ENCODE measurements around the gene RBFOX2. TPM values are rescaled to one million over a fixed set of nuclear protein-coding genes. Genes with fewer than 3 reads are reported as not detected.
"Not testable (repeated sequence)": the region's sequence is repeated elsewhere in the genome, so short reads cannot be mapped to it uniquely, and the experiment has no call there.

The RBFOX2 gene
- total RNA-seq, 2 experiments from 2014 or later, result 3.7 to 4.7 TPM

DNA sequence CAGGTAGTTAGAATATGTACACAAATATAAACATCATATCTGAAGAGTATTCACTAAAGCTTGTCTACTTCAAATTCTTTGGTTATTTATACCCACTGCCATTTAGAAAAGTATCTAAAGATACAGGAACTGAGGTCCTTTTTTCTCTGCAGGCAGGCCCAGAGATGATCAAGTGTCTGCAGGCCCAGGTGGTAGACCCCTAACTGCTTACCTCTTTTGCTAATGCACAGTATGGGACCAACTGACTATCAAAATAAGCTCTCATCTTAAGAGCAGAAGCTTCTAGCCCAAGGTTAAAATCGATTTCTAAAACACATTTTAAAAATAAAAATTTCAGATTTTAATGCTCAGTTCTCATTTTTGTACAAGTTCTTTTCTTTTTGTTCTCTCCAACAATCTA lies 229.5 kb downstream of the RBFOX2 start:
- no peak for DNase-seq
- Mint-ChIP-seq H3K4me3 (no peak overlapping the region), H3K4me1 (no peaks in the 10 kb centered on the region), H3K27ac (no peak overlapping the region), H3K27me3 (no peaks in the 10 kb centered on the region), H3K9me3 (peaks cover 2% of the 10 kb centered on the region), H3K36me3 (no peaks in the 10 kb centered on the region)

DNA sequence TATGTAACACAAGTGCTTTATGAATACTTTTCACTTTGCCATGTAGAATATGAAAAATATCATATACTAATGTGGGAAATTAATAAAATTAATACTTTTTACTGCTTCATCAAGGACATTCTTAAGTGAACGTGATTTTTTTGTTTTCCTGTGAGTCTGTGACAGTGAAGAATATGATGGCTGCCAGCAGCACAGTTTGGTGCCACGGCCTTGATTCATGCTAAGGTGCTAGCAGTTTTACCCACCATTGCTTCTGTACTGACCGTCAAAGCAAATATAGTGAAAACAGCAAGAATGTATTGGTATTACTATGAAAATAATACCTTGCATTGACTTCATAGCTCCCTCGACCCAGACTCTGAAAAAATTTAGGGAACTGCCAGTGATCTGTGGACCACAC lies 231.2 kb downstream of the RBFOX2 start:
- H3K27ac Mint-ChIP-seq, result no peak overlapping the region
- no peaks in the 10 kb centered on the region for H3K36me3 Mint-ChIP-seq
- H3K4me3 Mint-ChIP-seq, result no peak overlapping the region
- H3K9me3 Mint-ChIP-seq, result no peaks in the 10 kb centered on the region
- no peaks in the 10 kb centered on the region for H3K27me3 Mint-ChIP-seq
- no peaks in the 10 kb centered on the region for H3K4me1 Mint-ChIP-seq
- no peak for DNase-seq

DNA sequence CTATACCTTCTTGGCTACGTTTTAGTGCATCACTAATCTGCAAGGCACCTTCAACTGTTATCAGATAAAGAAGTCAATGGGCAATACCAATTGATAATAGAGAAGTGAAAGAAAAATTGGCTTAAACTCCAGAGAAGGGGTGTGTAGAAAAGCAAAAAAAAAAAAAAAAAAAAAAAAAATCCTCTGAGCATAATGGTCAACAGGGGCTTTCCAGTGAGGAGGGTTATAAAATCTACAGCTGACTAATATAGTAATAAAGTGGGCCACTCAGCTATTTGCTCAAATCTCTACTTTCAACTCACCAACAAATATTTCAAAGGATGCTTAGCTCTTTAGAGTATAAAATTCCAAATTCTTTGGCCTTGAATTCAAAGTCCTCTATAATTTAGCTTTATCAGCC lies 233.1 kb downstream of the RBFOX2 start:
- no peaks in the 10 kb centered on the region for H3K36me3 Mint-ChIP-seq
- no peak overlapping the region for H3K4me3 Mint-ChIP-seq
- no peaks in the 10 kb centered on the region for H3K27me3 Mint-ChIP-seq
- no peak overlapping the region for H3K27ac Mint-ChIP-seq
- DNase-seq, result no peak
- no peaks in the 10 kb centered on the region for H3K4me1 Mint-ChIP-seq
- H3K9me3 Mint-ChIP-seq, result no peaks in the 10 kb centered on the region

DNA sequence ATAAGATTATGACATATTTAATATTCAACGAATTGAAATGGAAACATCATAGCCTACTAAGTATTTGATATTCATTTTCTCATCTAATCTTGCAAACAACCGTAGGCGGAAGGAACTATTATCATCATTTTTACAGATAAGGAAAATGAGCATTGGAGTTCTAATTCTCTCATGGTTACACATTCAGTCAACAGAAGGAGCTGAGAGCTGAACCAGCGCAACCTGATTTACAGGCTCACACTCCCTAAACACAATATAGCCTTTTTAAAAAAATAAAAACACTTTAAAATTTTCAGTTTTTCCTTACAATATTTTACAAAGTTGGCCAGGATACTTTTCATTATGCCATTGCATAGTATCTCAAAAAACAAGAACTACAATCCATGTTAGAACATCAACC lies 236.1 kb downstream of the RBFOX2 start:
- Mint-ChIP-seq H3K4me1 (peaks cover 2% of the 10 kb centered on the region), H3K27ac (no peak overlapping the region), H3K27me3 (no peaks in the 10 kb centered on the region), H3K36me3 (no peaks in the 10 kb centered on the region), H3K4me3 (no peak overlapping the region), H3K9me3 (no peaks in the 10 kb centered on the region)
- DNase-seq, result no peak

DNA sequence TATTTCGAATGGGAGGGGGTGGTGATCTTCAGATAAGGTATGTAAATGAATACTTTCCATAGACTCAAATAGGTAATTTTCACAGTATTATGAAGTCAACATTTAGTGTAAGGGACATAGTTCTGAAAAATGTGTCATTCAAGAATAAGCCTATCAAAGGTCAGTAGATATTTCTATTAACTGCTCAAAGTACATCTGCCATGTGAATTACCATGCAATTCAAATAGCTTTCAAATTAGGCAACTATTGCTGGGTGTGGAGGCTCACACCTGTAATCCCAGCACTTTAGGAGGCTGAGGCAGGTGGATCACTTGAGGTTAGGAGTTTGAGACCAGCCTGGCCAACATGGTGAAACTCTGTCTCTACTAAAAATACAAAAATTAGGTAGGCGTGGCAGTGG lies 236.8 kb downstream of the RBFOX2 start:
- not testable (repeated sequence) for H3K9me3 Mint-ChIP-seq, DNase-seq, H3K36me3 Mint-ChIP-seq, H3K4me1 Mint-ChIP-seq, H3K27ac Mint-ChIP-seq, H3K4me3 Mint-ChIP-seq, H3K27me3 Mint-ChIP-seq

DNA sequence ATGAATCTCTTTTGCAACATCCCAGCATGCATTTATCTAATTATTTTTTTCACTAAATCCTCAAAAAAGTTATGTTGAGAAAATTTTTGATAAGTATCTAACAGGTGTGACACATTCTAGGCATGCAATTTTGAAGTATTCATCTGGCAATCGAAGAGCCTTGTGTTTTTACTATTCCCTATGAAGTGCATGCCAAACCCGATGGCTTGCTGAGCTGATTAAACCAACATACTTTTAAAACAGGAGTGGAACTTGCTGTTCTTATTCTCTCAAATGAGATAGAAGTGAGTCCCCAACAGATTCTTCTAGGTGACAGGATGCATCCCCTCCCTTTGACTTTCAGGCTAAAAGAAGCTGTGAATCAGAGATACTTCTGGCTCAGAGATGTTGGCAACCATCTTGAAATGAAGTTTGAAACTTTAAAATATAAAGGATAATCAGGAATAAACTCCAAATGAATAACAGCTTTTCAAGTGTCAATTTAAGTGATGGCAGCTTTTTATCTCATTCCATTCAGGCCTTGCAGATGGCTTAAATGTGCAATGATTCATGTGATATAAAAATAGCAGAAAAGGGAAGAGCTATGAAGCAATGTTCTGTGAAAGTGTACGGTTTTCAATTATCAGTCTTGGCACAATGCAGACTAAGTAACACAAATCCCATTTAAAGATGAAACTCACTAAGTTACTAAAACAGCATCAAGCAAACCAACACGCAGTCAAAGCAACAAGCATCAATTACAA lies 243.3 kb downstream of the RBFOX2 start:
- H3K27ac Mint-ChIP-seq, result no peak overlapping the region
- H3K4me1 Mint-ChIP-seq, result peaks cover 2% of the 10 kb centered on the region

DNA sequence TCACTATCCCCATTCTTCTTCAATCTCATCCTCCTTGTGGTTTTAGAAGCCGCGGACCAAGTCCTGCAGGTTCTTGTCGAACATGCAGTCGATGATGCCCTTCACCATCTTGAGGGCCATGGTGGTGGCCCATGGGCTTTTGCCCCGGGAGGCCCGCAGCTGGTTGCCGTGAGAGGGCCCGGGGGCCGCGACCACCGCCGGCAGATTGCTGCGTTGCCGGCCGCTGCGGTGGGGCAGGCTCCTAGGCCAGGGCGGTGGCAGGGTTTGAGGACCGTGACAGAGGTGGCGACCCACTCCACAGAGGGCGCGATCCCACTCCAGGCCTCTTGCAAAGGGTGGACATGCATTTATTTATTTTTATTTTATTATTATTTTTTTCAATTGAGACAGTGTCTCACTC lies 244.0 kb downstream of the RBFOX2 start:
- H3K27ac Mint-ChIP-seq, result no peak overlapping the region
- H3K27me3 Mint-ChIP-seq, result no peaks in the 10 kb centered on the region

More for the DNA sequence above, 243.3 kb downstream of the RBFOX2 start:
- Mint-ChIP-seq H3K27me3 (no peaks in the 10 kb centered on the region), H3K4me3 (no peak overlapping the region), H3K9me3 (no peaks in the 10 kb centered on the region), H3K36me3 (no peaks in the 10 kb centered on the region)
- no peak for DNase-seq

DNA sequence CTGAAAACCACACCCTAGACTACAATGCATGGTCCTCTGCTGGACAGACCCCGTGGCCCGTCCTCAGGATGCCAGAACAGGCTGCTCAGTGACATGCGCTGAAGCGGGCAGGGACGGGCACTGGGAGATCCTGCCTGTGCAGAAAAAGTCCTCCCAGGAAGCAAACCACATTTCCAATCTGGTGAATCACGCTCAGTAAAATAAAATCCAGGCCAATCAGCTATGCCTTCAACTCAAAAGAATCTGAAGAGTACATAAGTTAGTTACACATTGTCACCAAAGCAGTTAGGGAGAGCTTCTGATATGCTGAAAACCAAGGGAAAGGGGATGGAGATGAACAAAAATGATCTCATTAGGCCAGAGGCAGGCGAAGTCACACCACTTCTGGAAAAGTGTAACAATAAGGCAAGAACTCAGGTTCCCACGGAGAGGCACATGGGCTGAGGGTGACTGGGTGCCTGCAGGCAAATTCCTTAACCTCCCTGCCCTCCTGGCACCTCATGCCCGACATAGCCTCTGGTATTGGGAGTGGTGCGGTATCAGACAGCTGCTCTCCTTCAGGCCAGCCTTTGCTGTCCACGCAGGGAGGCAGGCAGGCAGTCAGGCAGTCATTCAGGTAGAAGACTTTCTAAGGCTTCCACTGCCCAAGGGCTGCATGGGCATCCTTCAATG lies 244.5 kb downstream of the RBFOX2 start:
- no peak overlapping the region for H3K4me3 Mint-ChIP-seq
- no peaks in the 10 kb centered on the region for H3K9me3 Mint-ChIP-seq
- H3K27me3 Mint-ChIP-seq, result no peaks in the 10 kb centered on the region
- DNase-seq, result no peak
- no peaks in the 10 kb centered on the region for H3K4me1 Mint-ChIP-seq
- H3K36me3 Mint-ChIP-seq, result no peaks in the 10 kb centered on the region
- no peak overlapping the region for H3K27ac Mint-ChIP-seq

More for the DNA sequence above, 244.0 kb downstream of the RBFOX2 start:
- Mint-ChIP-seq H3K4me3 (no peak overlapping the region), H3K36me3 (no peaks in the 10 kb centered on the region), H3K4me1 (peaks cover under 1% of the 10 kb centered on the region), H3K9me3 (no peaks in the 10 kb centered on the region)
- DNase-seq, result no peak

DNA sequence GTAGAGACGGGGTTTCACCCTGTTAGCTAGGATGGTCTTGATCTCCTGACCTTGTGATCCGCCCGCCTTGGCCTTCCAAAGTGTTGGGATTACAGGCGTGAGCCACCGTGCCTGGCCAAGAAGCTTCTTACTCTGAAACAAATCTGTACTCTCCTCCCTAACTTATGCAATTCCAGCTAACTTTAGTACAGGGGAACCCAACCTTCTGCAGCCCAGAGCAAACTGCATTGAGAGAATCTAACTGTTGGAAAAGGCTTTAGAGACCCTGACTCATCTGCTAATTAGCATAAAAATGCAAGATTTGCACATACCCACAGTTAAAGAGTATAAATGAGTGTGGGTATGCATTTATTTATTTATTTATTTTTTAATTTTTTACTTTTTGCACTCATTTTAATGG lies 246.1 kb downstream of the RBFOX2 start:
- Mint-ChIP-seq H3K4me3 (no peak overlapping the region), H3K9me3 (no peaks in the 10 kb centered on the region), H3K36me3 (no peaks in the 10 kb centered on the region), H3K27ac (no peak overlapping the region), H3K4me1 (no peaks in the 10 kb centered on the region), H3K27me3 (no peaks in the 10 kb centered on the region)
- no peak for DNase-seq

DNA sequence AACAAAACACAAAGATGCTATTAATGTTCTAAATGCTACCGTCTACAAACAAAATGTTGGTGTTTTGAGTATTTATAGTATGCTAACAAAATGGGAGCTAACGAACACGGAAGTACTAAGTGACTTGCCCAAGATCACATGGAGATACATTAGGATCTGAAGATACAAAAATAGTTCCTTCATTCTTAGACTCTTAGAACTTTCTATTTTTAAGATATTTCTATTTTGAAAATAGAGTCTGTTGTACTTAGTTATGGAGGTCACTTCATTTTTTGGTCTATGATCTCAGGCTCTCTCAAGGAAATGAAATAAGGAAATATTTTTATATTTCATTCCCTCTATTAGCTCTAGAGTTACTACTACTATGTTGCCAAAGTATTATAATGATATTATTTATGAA lies 246.7 kb downstream of the RBFOX2 start:
- Mint-ChIP-seq H3K9me3 (no peaks in the 10 kb centered on the region), H3K4me1 (no peaks in the 10 kb centered on the region), H3K36me3 (no peaks in the 10 kb centered on the region), H3K27ac (no peak overlapping the region), H3K4me3 (no peak overlapping the region), H3K27me3 (no peaks in the 10 kb centered on the region)
- DNase-seq, result no peak

DNA sequence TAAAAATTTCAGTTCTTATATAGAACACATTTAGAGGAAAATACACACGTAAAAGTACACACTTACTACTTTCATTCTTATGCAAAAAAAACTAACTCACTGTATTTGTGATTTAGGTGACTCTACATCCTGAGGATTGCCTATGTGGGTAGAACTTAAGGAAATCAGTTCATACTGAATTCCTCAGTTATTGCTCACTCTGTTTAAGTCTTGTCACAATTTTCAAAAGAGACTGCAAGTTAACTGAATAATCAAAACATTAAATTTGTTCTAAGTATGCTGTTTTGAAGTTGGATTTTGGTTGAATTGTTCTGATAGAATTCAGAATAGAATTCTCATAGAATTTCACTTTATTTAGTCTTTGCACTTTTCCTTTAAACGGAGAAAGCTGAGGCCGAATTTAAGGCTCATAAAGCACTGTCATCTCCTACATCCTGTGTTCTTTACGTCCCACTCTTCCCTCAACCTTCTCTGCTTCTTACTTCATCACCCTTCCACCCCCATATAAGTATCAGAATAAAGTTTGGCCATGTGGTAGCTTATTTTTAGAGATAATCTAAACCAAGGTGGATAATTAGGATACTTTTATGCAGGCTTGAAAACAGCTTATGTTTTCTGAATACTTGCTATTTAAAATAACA lies 251.2 kb downstream of the RBFOX2 start:
- no peak overlapping the region for H3K27ac Mint-ChIP-seq
- H3K4me3 Mint-ChIP-seq, result no peak overlapping the region
- no peak for DNase-seq
- no peaks in the 10 kb centered on the region for H3K36me3 Mint-ChIP-seq
- H3K9me3 Mint-ChIP-seq, result no peaks in the 10 kb centered on the region
- H3K4me1 Mint-ChIP-seq, result no peaks in the 10 kb centered on the region
- H3K27me3 Mint-ChIP-seq, result no peaks in the 10 kb centered on the region

DNA sequence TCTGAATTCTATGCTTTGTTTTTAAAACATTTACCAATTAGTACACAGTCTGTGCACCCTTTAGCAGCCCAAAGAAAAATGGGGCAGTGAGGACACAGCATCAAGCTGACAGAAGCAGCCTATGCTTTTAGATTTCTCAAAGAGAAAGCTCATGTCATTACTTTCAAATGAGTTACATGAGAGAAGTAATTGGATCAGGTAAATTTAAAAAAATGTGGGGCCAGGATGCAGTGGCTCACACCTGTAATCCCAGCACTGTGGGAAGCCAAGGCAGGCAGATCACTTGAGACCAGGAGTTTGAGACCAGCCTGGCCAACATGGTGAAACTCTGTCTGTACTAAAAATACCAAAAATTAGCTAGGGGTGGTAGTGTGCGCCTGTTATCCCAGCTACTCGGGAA lies 253.3 kb downstream of the RBFOX2 start:
- Mint-ChIP-seq H3K27ac (no peak overlapping the region), H3K27me3 (no peaks in the 10 kb centered on the region), H3K4me1 (no peaks in the 10 kb centered on the region), H3K36me3 (no peaks in the 10 kb centered on the region), H3K9me3 (no peaks in the 10 kb centered on the region), H3K4me3 (no peak overlapping the region)
- DNase-seq, result no peak

DNA sequence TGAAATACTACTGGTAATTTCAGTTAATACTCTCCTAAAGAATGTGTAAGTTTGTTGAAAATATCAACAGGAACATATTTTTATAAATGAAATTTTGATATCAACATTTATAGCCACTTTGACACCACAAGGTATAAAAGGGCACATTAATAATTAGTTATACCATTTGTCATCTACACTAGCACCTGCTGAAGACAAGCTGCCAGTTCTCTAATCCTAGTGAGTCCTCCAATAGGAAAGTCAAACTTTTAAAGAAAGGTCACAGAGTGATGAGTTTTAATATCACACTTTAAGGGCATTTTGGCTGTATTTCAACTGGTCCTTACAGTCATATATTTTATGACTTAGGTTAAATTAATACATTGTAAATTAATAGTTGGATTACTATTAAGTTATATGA lies 258.6 kb downstream of the RBFOX2 start:
- Mint-ChIP-seq H3K27me3 (no peaks in the 10 kb centered on the region), H3K4me3 (no peak overlapping the region), H3K27ac (no peak overlapping the region), H3K4me1 (peaks cover 2% of the 10 kb centered on the region), H3K36me3 (no peaks in the 10 kb centered on the region), H3K9me3 (no peaks in the 10 kb centered on the region)
- no peak for DNase-seq

DNA sequence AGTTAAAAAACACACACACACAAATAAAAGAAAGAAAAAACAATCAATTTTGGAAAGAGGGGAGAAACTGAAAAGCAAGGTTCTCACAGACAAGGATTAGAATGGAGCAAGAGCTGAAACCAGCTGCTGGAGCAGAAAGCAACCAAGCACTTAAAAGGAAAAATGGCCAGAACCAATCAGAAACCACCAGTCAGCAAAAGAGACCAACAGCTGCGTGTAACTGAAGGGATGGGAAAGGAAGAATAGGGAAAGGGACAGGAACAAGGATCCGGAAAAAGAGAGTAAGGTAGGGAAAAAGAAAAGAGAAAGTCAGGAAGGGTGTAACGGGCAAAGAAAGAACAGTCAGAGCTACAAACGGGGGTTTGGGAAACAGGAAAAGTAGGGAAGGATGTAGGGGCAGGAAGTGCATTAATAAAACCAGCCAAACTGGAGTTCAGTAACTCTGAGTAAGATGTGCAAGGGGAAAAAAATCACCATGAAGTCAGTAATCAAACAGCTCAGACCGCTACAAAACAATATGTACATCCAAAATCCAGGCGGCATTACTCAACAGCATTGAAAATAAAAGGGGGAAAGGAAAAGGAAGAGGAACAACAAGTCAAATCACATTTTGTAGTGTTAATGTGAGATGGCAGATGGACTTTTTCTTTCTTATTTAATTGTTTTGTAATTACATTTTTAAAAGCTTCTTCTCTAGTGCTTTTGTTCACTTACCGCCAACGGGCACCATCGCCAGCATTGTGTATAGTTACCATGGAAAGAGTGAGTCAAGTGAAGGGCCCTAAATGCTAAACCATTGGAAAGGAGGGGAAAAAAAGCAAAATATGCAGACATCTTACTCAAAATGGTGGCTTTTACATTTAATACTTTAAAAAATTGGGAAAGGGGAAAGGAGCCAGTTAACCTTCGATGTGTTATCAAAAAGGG lies 261.7 kb downstream of the RBFOX2 start:
- H3K4me3 Mint-ChIP-seq, result no peak overlapping the region
- no peak overlapping the region for H3K27ac Mint-ChIP-seq
- H3K9me3 Mint-ChIP-seq, result no peaks in the 10 kb centered on the region
- peaks cover 2% of the 10 kb centered on the region for H3K4me1 Mint-ChIP-seq
- H3K36me3 Mint-ChIP-seq, result no peaks in the 10 kb centered on the region
- no peaks in the 10 kb centered on the region for H3K27me3 Mint-ChIP-seq
- DNase-seq, result no peak

DNA sequence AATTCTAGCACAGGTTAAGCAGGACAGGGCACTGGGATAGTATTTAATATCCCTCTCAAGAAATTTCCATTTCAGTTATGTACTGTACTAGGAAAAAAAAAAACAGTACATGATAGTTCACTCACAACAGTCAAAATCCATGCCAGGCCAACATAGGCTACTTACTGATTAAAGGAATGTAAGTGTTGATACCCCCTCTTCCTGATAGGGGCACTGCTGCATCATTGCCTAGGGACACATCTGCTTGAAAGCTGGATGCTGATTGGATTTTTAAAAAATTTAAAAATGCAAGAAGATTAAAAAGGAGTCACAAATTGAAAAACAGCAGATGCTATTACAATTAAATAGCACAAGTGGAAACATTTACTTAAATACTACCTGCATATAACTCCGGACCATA lies 267.6 kb downstream of the RBFOX2 start:
- Mint-ChIP-seq H3K27ac (no peak overlapping the region), H3K36me3 (peaks cover 3% of the 10 kb centered on the region), H3K4me3 (no peak overlapping the region), H3K27me3 (peaks cover 3% of the 10 kb centered on the region), H3K9me3 (no peaks in the 10 kb centered on the region), H3K4me1 (peaks cover 3% of the 10 kb centered on the region)
- no peak for DNase-seq

All from activated naive CD8-positive, alpha-beta T cell treated with anti-CD3 and anti-CD28 coated beads for 36 hours (primary cell).